GM23338 (cell line): ENCODE results near the gene MAMDC2. TPM values are rescaled to one million over a fixed set of nuclear protein-coding genes. Genes with fewer than 3 reads are reported as not detected.

ENCODE experiments used
- ATAC-seq: fragments of 200-7000 bp; cut with Tn5 transposase; 3 replicates; pipeline ENCODE4 v1.9.1; 2020
- DNase-seq: peaks from one replicate; pipeline ENCODE4 v3.0.0-alpha.2; 2015; ENCODE audit warnings: low spot score
- H2AFZ ChIP-seq: fragments of 200-600 bp; sonication (generic); 2 replicates; pipeline ENCODE4 v1.8.0; 2016; ENCODE audit warnings: antibody characterized with exemption, mild to moderate bottlenecking, moderate library complexity
- H3F3A ChIP-seq: fragments of 200-600 bp; sonication (generic); replicated peaks from 2 replicates; pipeline ENCODE4 v1.8.0; 2017; ENCODE audit warnings: antibody characterized with exemption, mixed run types, low read depth
- H3K27ac ChIP-seq: fragments of 200-600 bp; sonication (generic); 2 replicates; pipeline ENCODE4 v1.6.1; 2016; ENCODE audit warnings: low read depth
- H3K27me3 ChIP-seq: fragments of 200-600 bp; sonication (generic); 2 replicates; pipeline ENCODE4 v1.8.0; 2016; ENCODE audit warnings: mild to moderate bottlenecking, mixed run types, moderate library complexity; ENCODE audit not compliant: insufficient read depth
- H3K36me3 ChIP-seq: fragments of 200-600 bp; sonication (generic); 2 replicates; pipeline ENCODE4 v1.8.0; 2016; ENCODE audit warnings: mild to moderate bottlenecking; ENCODE audit not compliant: insufficient read depth
- H3K4me1 ChIP-seq: fragments of 200-600 bp; sonication (generic); 2 replicates; pipeline ENCODE4 v1.8.0; 2016; ENCODE audit warnings: mild to moderate bottlenecking, moderate library complexity; ENCODE audit not compliant: insufficient read depth
- H3K4me2 ChIP-seq: fragments of 200-600 bp; sonication (generic); 2 replicates; pipeline ENCODE4 v1.7.1; 2017; ENCODE audit warnings: mixed run types
- H3K4me3 ChIP-seq: fragments of 200-600 bp; sonication (generic); 2 replicates; pipeline ENCODE4 v1.6.1; 2016; ENCODE audit warnings: mixed run types
- H3K79me2 ChIP-seq: fragments of 200-600 bp; sonication (generic); replicated peaks from 2 replicates; pipeline ENCODE4 v1.8.0; 2017; ENCODE audit warnings: mild to moderate bottlenecking; ENCODE audit not compliant: insufficient read depth
- H3K9me2 ChIP-seq: fragments of 200-600 bp; sonication (generic); 2 replicates; pipeline ENCODE4 v1.8.0; 2017; ENCODE audit not compliant: insufficient read depth
- H4K20me1 ChIP-seq: fragments of 200-600 bp; sonication (generic); replicated peaks from 2 replicates; pipeline ENCODE4 v1.8.0; 2017; ENCODE audit warnings: mild to moderate bottlenecking; ENCODE audit not compliant: insufficient read depth
- H3K27ac Mint-ChIP-seq: 2 replicates; pipeline ENCODE4 v1.8.0; 2020; ENCODE audit warnings: inconsistent platforms, mild to moderate bottlenecking, moderate library complexity, mixed read lengths
- H3K27me3 Mint-ChIP-seq: 3 replicates; pipeline ENCODE4 v1.8.0; 2022; ENCODE audit warnings: low read depth, mild to moderate bottlenecking, moderate library complexity, mixed read lengths, inconsistent platforms; ENCODE audit not compliant: insufficient read depth, poor library complexity
- H3K36me3 Mint-ChIP-seq: 3 replicates; pipeline ENCODE4 v1.8.0; 2021; ENCODE audit warnings: low read depth, mild to moderate bottlenecking, inconsistent platforms, moderate library complexity, mixed read lengths
- H3K4me1 Mint-ChIP-seq: 3 replicates; pipeline ENCODE4 v1.8.0; 2020; ENCODE audit warnings: mild to moderate bottlenecking, inconsistent platforms, mixed read lengths
- H3K4me3 Mint-ChIP-seq: 3 replicates; pipeline ENCODE4 v1.8.0; 2021; ENCODE audit warnings: moderate library complexity, mild to moderate bottlenecking, inconsistent platforms, mixed read lengths
- H3K9me3 Mint-ChIP-seq: 3 replicates; pipeline ENCODE4 v1.8.0; 2020; ENCODE audit warnings: moderate library complexity, mild to moderate bottlenecking, inconsistent platforms, mixed read lengths
- CREB1 ChIP-seq: fragments of 250-450 bp; sonication (Bioruptor Pico); IDR thresholded peaks from 2 replicates; pipeline ENCODE4 v1.5.0; 2020; ENCODE audit warnings: low read depth, mild to moderate bottlenecking, moderate library complexity
- CTCF ChIP-seq, 2 experiments: fragments of 200-600 bp in 1 of 2; sonication (generic) in 1 of 2; conservative IDR thresholded peaks; 2 replicates each; pipeline versions ENCODE4 v1.5.1 to v1.6.1; 2016 to 2017; ENCODE audit warnings: antibody characterized with exemption in 2 of 2, low read depth in 2 of 2, mild to moderate bottlenecking in 2 of 2, moderate library complexity in 1 of 2
- ETS1 ChIP-seq: IDR thresholded peaks from 2 replicates; pipeline ENCODE4 v1.6.1; 2016; ENCODE audit warnings: antibody characterized with exemption
- EZH2 ChIP-seq: fragments of 200-600 bp; sonication (generic); IDR thresholded peaks from one replicate; pipeline ENCODE4 v1.8.0; 2017; ENCODE audit warnings: antibody characterized with exemption, mild to moderate bottlenecking, low read depth; ENCODE audit not compliant: unreplicated experiment
- EZH2phosphoT487 ChIP-seq: fragments of 200-600 bp; sonication (generic); IDR thresholded peaks from one replicate; pipeline ENCODE4 v1.8.1; 2018; ENCODE audit warnings: antibody characterized with exemption; ENCODE audit not compliant: unreplicated experiment
- JUNB ChIP-seq: IDR thresholded peaks from one replicate; pipeline ENCODE4 v1.6.1; 2016; ENCODE audit warnings: antibody characterized with exemption; ENCODE audit not compliant: unreplicated experiment
- NANOG ChIP-seq: IDR thresholded peaks from 2 replicates; pipeline ENCODE4 v1.6.1; 2016; ENCODE audit warnings: antibody characterized with exemption, borderline replicate concordance
- POLR2AphosphoS5 ChIP-seq: IDR thresholded peaks from 2 replicates; pipeline ENCODE4 v1.6.1; 2016; ENCODE audit warnings: antibody characterized with exemption, low read depth
- REST ChIP-seq: IDR thresholded peaks from one replicate; pipeline ENCODE4 v1.6.1; 2018; ENCODE audit warnings: antibody characterized with exemption; ENCODE audit not compliant: unreplicated experiment
- STAT1 ChIP-seq: IDR thresholded peaks from one replicate; pipeline ENCODE4 v1.6.1; 2016; ENCODE audit warnings: antibody characterized with exemption; ENCODE audit not compliant: unreplicated experiment
- ZNF114 ChIP-seq: fragments of 250-450 bp; sonication (Bioruptor Pico); IDR thresholded peaks from 2 replicates; pipeline ENCODE4 v1.5.0; 2020; ENCODE audit warnings: mild to moderate bottlenecking, moderate library complexity
- ZNF331 ChIP-seq: fragments of 250-450 bp; sonication (Bioruptor Pico); IDR thresholded peaks from 2 replicates; pipeline ENCODE4 v1.5.0; 2020; ENCODE audit warnings: low read depth, mild to moderate bottlenecking, moderate library complexity
- polyA plus RNA-seq: library from polyadenylated mRNA; unstranded; fragments of >200 nt; fragmentation: Nextera tagmentation; extraction: Ambion mirVana; gene quantifications from 2 replicates; pipeline ENCODE4 v1.2.1, GENCODE V29; 2016
- total RNA-seq: library from RNA; depleted of rRNA; stranded (reverse); fragments of >200 nt; shearing (Covaris generic); gene quantifications from 2 replicates; pipeline ENCODE4 v1.2.3, GENCODE V29; 2014

The MAMDC2 gene
- total and polyA plus RNA-seq, 2 experiments from 2014 or later, result 7.7 to 19.6 TPM

- TF ChIP-seq EZH2 (no peak), STAT1 (no peak), ETS1 (no peak), CREB1 (no peak)
Measured at GRCh38 chr9:70165006-70165602, 121.5 kb downstream of the MAMDC2 start (continued).

- Histone ChIP-seq H3K36me3 (0 out of 2 replicates have a peak, but pooled peaks cover 3% of the 10 kb centered on the region), H2AFZ (no peak overlapping the region), H3K9me2 (no peaks in the 10 kb centered on the region), H4K20me1 (no peaks in the 10 kb centered on the region), H3K4me1 (no peaks in the 10 kb centered on the region), H3K27me3 (no peaks in the 10 kb centered on the region), H3F3A (no peaks in the 10 kb centered on the region), H3K4me2 (no peak overlapping the region), H3K27ac (no peak overlapping the region), H3K79me2 (no peaks in the 10 kb centered on the region), H3K4me3 (no peak overlapping the region)
- Mint-ChIP-seq H3K27ac (no peak overlapping the region), H3K4me1 (no peaks in the 10 kb centered on the region), H3K4me3 (no peak overlapping the region), H3K27me3 (no peaks in the 10 kb centered on the region), H3K9me3 (no peaks in the 10 kb centered on the region), H3K36me3 (no peaks in the 10 kb centered on the region)
- DNase-seq (no peak), ATAC-seq (no peak)
- TF ChIP-seq REST (no peak), CTCF (conservative IDR thresholded peaks at IDR 0.05; ENCODE audit: low read depth in 2 of 2) (no peak), EZH2 (no peak), POLR2AphosphoS5 (no peak), NANOG (no peak), EZH2phosphoT487 (no peak), ZNF331 (CRISPR knock-in tag) (no peak), ETS1 (no peak), JUNB (no peak), CREB1 (no peak), ZNF114 (CRISPR knock-in tag) (no peak), STAT1 (no peak)
Measured at GRCh38 chr9:70168521-70168920, 124.9 kb downstream of the MAMDC2 start.
